ENCODE data around the gene OR6X1.
"Not testable (repeated sequence)": the region's sequence is repeated elsewhere in the genome, so short reads cannot be mapped to it uniquely, and the experiment has no call there.

OR6X1 gene

DNA sequence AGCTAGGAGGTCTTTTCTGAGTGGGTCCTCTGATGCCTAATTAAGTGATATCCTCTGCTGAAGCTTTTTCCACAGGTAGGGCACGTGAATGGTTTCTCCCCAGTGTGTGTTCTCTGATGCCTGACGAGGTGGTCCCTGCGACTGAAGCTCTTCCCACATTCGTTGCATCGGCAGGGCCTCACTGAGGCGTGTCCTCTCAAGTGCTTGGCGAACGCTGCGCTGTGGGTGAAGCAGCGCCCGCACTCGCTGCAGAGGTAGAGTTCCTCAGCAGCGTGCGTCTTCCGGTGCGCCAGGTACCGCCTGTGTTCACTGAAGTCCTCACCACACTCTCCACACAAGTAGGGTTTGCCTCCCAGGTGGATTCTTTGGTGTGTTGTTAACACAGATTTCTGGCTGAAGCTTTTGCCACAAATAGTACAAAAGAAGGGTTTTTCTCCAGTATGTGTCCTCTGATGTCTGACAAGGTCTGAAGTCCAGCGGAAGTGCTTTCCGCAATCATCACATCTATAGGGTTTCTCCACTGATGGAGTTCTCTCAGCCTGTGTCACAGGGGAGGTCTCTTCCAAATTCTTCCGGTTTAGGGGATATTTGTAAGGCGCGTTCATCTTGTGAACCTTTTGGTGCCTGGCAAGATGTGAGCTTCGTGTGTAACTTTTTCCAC, 28.2 kb downstream of the OR6X1 start:
- no peak for TF ChIP-seq POLR2A (IDR thresholded peaks at IDR 0.05; ENCODE audit: low read depth, low read length)
- TF ChIP-seq TAF1 (IDR thresholded peaks at IDR 0.05; ENCODE audit: borderline replicate concordance, low read depth, low read length), result no peak
- no peak for TF ChIP-seq POLR2AphosphoS5 (IDR thresholded peaks at IDR 0.05; ENCODE audit: low read depth, low read length)
- DNase-seq (ENCODE audit: insufficient read length), result no peak
- FAIRE-seq, result no peak

DNA sequence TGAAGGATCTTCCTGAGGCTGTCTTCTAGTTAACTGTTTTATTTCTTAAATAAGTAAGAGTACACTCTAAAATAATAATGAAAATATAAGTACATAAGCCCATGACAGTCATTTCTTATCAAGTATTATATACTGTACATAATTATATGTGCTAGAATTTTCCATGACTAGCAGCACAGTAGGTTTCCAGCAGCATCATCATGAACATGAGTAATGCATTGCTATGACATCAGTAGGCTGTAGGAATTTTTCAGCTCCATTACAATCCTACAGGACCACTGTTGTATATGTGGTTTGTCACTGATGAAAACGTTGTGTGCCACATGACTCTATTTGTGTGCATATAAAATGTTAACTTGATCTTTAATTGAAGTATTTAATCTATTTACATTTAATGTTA, 34.9 kb downstream of the OR6X1 start:
- DNase-seq (ENCODE audit: insufficient read length) (no peak), FAIRE-seq (no peak)
- TF ChIP-seq TAF1 (IDR thresholded peaks at IDR 0.05; ENCODE audit: borderline replicate concordance, low read depth, low read length) (no peak), POLR2A (IDR thresholded peaks at IDR 0.05; ENCODE audit: low read depth, low read length) (no peak), POLR2AphosphoS5 (IDR thresholded peaks at IDR 0.05; ENCODE audit: low read depth, low read length) (no peak)

DNA sequence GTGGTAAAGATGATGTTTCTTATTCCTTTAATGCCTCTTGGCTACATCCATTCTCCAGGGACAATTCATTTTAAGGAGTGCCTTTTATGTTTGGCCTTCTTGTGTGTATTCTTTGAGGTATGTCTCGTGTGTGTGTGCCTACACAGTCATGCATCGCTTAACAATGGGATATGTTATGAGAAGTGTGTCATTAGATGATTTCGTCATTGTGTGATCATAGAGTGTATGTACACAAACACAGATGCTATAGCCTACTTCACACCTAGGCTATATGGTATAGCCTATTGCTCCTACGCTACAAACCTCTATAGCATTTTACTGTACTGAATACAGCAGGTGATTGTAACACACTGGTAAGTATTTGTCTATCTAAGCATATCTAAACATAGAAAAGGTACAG, 35.8 kb downstream of the OR6X1 start:
- no peak for TF ChIP-seq TAF1 (IDR thresholded peaks at IDR 0.05; ENCODE audit: borderline replicate concordance, low read depth, low read length)
- no peak for TF ChIP-seq POLR2AphosphoS5 (IDR thresholded peaks at IDR 0.05; ENCODE audit: low read depth, low read length)
- TF ChIP-seq POLR2A (IDR thresholded peaks at IDR 0.05; ENCODE audit: low read depth, low read length), result no peak
- DNase-seq (ENCODE audit: insufficient read length) (no peak), FAIRE-seq (peak; percentile 77)

DNA sequence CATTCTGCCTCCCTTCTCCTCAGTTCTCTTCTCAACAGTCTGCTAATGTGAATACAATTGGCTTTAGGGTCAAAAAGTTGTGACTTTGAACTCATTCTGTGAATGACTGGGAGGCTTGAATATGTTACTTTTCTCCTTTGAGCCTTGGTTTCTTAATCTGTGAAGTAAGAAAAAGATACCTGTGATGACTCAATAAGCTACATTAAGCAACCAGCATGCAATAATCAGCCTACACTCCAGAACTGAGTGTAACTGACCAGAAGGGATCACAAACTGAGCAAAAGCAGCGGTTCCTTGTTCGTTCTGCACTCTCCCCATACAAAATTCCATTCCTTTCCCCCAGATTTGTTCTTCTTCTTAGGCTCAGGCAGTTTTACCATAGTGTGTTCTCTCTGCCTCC, 36.3 kb downstream of the OR6X1 start:
- FAIRE-seq (no peak), DNase-seq (ENCODE audit: insufficient read length) (no peak)
- TF ChIP-seq POLR2AphosphoS5 (IDR thresholded peaks at IDR 0.05; ENCODE audit: low read depth, low read length) (no peak), TAF1 (IDR thresholded peaks at IDR 0.05; ENCODE audit: borderline replicate concordance, low read depth, low read length) (no peak), POLR2A (IDR thresholded peaks at IDR 0.05; ENCODE audit: low read depth, low read length) (no peak)

DNA sequence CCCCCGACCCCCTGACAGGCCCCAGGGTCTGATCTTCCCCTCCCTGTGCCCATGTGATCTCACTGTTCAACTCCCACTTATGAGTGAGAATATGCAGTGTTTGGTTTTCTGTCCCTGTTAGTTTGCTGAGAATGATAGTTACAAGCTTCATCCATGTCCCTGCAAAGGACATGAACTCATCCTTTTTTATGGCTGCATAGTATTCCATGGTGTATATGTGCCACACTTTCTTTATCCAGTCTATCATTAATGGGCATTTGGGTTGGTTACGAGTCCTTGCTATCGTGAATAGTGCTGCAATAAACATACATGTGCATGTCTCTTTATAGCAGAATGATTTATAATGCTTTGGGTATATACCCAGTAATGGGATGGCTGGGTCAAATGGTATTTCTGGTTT, 41.7 kb downstream of the OR6X1 start:
- FAIRE-seq, result not testable (repeated sequence)

DNA sequence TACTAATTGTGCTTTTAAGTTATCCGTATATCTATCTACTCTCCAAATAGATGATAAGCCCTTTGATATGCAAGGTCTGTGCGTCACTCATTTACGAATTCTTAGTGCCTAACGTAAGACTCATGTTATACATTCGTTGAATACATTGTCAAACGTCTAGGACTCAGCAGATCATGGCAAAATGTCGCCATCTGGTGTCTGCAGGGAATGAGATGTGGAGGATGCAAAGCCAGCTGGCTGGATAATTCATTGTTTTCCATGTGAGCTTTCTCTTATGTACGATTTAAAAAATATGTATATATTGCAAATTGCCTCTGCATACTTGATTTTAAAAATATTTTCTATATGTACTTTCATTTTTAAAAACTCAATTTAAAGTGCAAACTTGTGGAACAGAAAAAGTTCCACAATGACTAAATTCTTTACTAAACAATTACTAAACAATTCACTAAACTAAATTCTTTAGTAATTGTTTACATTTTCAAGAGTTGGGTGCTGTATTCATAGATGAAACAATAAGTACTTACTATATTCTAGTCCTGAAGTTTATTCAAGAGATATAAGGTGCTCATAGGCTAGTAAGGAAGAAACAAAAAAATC, 46.6 kb downstream of the OR6X1 start:
- DNase-seq (ENCODE audit: insufficient read length), result no peak
- TF ChIP-seq POLR2A (IDR thresholded peaks at IDR 0.05; ENCODE audit: low read depth, low read length) (no peak), POLR2AphosphoS5 (IDR thresholded peaks at IDR 0.05; ENCODE audit: low read depth, low read length) (no peak), TAF1 (IDR thresholded peaks at IDR 0.05; ENCODE audit: borderline replicate concordance, low read depth, low read length) (no peak)
- peak; percentile 99 for FAIRE-seq

More for the DNA sequence above, 41.7 kb downstream of the OR6X1 start:
- DNase-seq (ENCODE audit: insufficient read length), result not testable (repeated sequence)

DNA sequence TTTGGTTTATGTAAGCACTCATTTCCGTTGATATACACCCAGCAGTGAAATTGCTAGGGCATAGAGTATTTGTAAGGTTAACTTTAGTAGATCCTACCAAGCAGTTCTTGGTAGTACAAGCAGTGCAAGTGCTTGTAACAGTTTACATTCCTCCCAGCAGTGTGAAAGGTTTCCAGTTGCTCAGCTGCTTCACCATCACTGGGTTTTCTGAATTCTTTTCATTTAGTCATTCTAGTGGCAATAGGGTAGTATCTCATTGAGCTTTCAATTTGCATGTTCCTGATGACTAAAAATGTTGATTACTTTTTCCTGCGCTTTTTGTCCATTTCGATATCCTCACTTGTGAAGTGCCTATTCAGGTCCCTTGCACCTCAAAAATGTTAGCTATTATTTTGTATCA, 47.1 kb downstream of the OR6X1 start:
- DNase-seq (ENCODE audit: insufficient read length) (no peak), FAIRE-seq (no peak)
- TF ChIP-seq POLR2A (IDR thresholded peaks at IDR 0.05; ENCODE audit: low read depth, low read length) (no peak), POLR2AphosphoS5 (IDR thresholded peaks at IDR 0.05; ENCODE audit: low read depth, low read length) (no peak), TAF1 (IDR thresholded peaks at IDR 0.05; ENCODE audit: borderline replicate concordance, low read depth, low read length) (no peak)

DNA sequence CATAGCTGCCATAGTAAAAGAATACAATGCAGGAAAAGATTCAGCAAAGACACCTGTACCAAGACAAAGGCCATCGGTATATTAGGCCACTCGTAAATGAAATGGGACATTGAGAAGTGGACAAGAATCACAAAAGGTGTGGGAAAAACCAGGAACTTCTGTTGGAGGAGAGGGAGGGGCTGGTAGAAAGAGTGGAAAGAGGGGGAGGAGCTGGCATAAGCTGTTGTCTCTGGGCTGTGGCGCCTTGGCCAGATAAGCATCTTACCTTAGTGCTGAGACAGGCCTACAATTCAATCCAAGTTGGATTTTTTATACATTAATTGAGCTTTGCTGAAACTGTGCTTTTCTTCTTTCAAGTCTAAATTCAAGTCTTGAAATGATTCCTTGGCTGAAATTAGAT, 50.0 kb downstream of the OR6X1 start:
- FAIRE-seq (no peak), DNase-seq (ENCODE audit: insufficient read length) (no peak)
- TF ChIP-seq TAF1 (IDR thresholded peaks at IDR 0.05; ENCODE audit: borderline replicate concordance, low read depth, low read length) (no peak), POLR2A (IDR thresholded peaks at IDR 0.05; ENCODE audit: low read depth, low read length) (no peak), POLR2AphosphoS5 (IDR thresholded peaks at IDR 0.05; ENCODE audit: low read depth, low read length) (no peak)

Data from GM12892 (cell line).